GM12878 (cell line): ENCODE data around the gene LDLRAD3. TPM values are rescaled to one million over a fixed set of nuclear protein-coding genes. Genes with fewer than 3 reads are reported as not detected.

Source experiments
- ATAC-seq: fragments of 200-7000 bp; cut with Tn5 transposase; 3 replicates; pipeline ENCODE4 v1.9.1; 2020; ENCODE audit warnings: mild to moderate bottlenecking, moderate library complexity
- BruUV-seq: library from RNA; stranded (reverse); fragments of 400-500 nt; replicated peaks from 2 replicates; lab custom pipeline; 2021; lab: Mats Ljungman, UMichigan
- CTCF ChIA-PET: fragments of 300-600 bp; sonication (Branson Sonifier 250); formaldehyde crosslinking; extraction: SDS; loops from one replicate; lab custom pipeline; 2021; ENCODE audit warnings: inconsistent platforms; lab: Yijun Ruan, JAX
- POLR2A ChIA-PET: fragments of 350-600 bp; formaldehyde crosslinking; extraction: SDS; loops from one replicate; lab custom pipeline; 2021; ENCODE audit warnings: inconsistent platforms; lab: Charles Lee
- RAD21 ChIA-PET: fragments of 300-600 bp; sonication (Branson Sonifier 250); formaldehyde crosslinking; loops from one replicate; lab custom pipeline; 2023; ENCODE audit warnings: antibody characterized with exemption; ENCODE audit not compliant: unreplicated experiment; lab: Charles Lee
- SMC1A ChIA-PET: fragments of 300-600 bp; sonication (Branson Sonifier 250); formaldehyde crosslinking; loops from one replicate; lab custom pipeline; 2023; ENCODE audit not compliant: unreplicated experiment, uncharacterized antibody; lab: Charles Lee
- DNase-seq: peaks from one replicate; pipeline ENCODE4 v3.0.0-alpha.2; 2011; ENCODE audit warnings: low read depth, low spot score
- FAIRE-seq: peaks from 3 replicates; lab custom pipeline; 2011; peaks lifted over from hg19 to GRCh38; lab: Jason Lieb, UNC
- H2AFZ ChIP-seq: 2 replicates; pipeline ENCODE4 v1.6.0; 2011; ENCODE audit warnings: low read depth, low read length, control low read depth; ENCODE audit not compliant: control insufficient read depth
- H3K27ac ChIP-seq: 2 replicates; pipeline ENCODE4 v1.5.1; 2011; ENCODE audit warnings: control low read depth; ENCODE audit not compliant: control insufficient read depth, insufficient read depth
- H3K27me3 ChIP-seq, 2 experiments: replicated peaks in 1 of 2; 2 replicates each; pipeline versions ENCODE4 v1.6.0 to v1.6.1; 2011; ENCODE audit warnings: low read length in 1 of 2; ENCODE audit not compliant: control insufficient read depth in 2 of 2, insufficient read depth in 2 of 2
- H3K36me3 ChIP-seq, 2 experiments: 2 replicates each; pipeline ENCODE4 v1.5.1; 2011; ENCODE audit warnings: low read length in 1 of 2; ENCODE audit not compliant: control insufficient read depth in 2 of 2, insufficient read depth in 2 of 2
- H3K4me1 ChIP-seq: 2 replicates; pipeline ENCODE4 v1.6.1; 2011; ENCODE audit warnings: mild to moderate bottlenecking, low read length, moderate library complexity, mixed read lengths; ENCODE audit not compliant: control insufficient read depth, insufficient read depth
- H3K4me2 ChIP-seq: 2 replicates; pipeline ENCODE4 v1.6.0; 2011; ENCODE audit warnings: control low read depth; ENCODE audit not compliant: control insufficient read depth, insufficient read depth
- H3K4me3 ChIP-seq: fragments of 200-600 bp; sonication (generic); 2 replicates; pipeline ENCODE4 v1.5.1; 2016
- H3K79me2 ChIP-seq: 2 replicates; pipeline ENCODE4 v1.6.0; 2011; ENCODE audit warnings: low read length; ENCODE audit not compliant: control insufficient read depth, insufficient read depth
- H3K9ac ChIP-seq: 2 replicates; pipeline ENCODE4 v1.8.0; 2011; ENCODE audit warnings: low read length, control low read depth, mixed read lengths; ENCODE audit not compliant: control insufficient read depth, insufficient read depth
- H3K9me3 ChIP-seq: replicated peaks from 3 replicates; pipeline ENCODE4 v1.5.1; 2011; ENCODE audit warnings: mild to moderate bottlenecking, low read length; ENCODE audit not compliant: control insufficient read depth, insufficient read depth
- H4K20me1 ChIP-seq: 2 replicates; pipeline ENCODE4 v1.6.0; 2011; ENCODE audit not compliant: control insufficient read depth, insufficient read depth
- ASH2L ChIP-seq: fragments of 300-600, 200-600 bp; sonication (generic); IDR thresholded peaks from 2 replicates; pipeline ENCODE4 v1.6.1; 2017; ENCODE audit warnings: low read depth, mild to moderate bottlenecking, borderline replicate concordance
- ESRRA ChIP-seq: IDR thresholded peaks from 2 replicates; pipeline ENCODE4 v1.6.1; 2012; ENCODE audit warnings: mild to moderate bottlenecking, low read length, improper control_type of control experiment
- KAT2A ChIP-seq: conservative IDR thresholded peaks from 2 replicates; pipeline ENCODE4 v1.6.1; 2011; ENCODE audit warnings: low read depth, low read length; ENCODE audit not compliant: control insufficient read depth
- PAX5 ChIP-seq: IDR thresholded peaks from 2 replicates; pipeline ENCODE4 v1.6.1; 2011; ENCODE audit warnings: low read depth, low read length, borderline replicate concordance
- PML ChIP-seq: IDR thresholded peaks from 2 replicates; pipeline ENCODE4 v1.6.1; 2012; ENCODE audit warnings: low read length, inconsistent platforms
- RFX5 ChIP-seq: IDR thresholded peaks from 2 replicates; pipeline ENCODE4 v1.6.1; 2011; ENCODE audit warnings: low read depth, low read length, improper control_type of control experiment
- ZNF622 ChIP-seq: fragments of 450-650 bp; IDR thresholded peaks from 2 replicates; pipeline ENCODE4 v1.6.1; 2017; ENCODE audit warnings: mild to moderate bottlenecking, inconsistent platforms
- WGBS: methylation state at CpG from one replicate; pipeline ENCODE4 v1.1.6; 2016; ENCODE audit warnings: low lambda C conversion rate; ENCODE audit not compliant: insufficient replicate concordance, insufficient coverage; ENCODE audit errors: missing lambda C conversion rate; 5-methylcytosine and 5-hydroxymethylcytosine counted together
- in situ Hi-C: fragments of 300-500 bp; cut with MboI; formaldehyde crosslinking; loops from 9 replicates; pipeline ENCODE4 v1.14.3; 2018; ENCODE audit warnings: mixed read lengths
- intact Hi-C: fragments of 100-400 bp; cut with micrococcal nuclease; formaldehyde crosslinking; loops from one replicate; pipeline ENCODE4 v1.14.2; 2022; ENCODE audit not compliant: unreplicated experiment
- polyA plus RNA-seq, 11 experiments: library from polyadenylated mRNA; depleted of rRNA in 4 of 11; unstranded in 6 of 11; stranded (reverse) in 5 of 11; fragments of >200 nt; fragmentation: Nextera tagmentation in 4 of 11; fragmentation: Illumina TruSeq in 1 of 11; extraction: Ambion mirVana in 4 of 11; extraction: Trizol in 1 of 11; gene quantifications; 1 replicate in 1 of 11; 2 replicates in 10 of 11; pipeline versions ENCODE4 v1.2.1 to v1.2.3, GENCODE V29; 2011 to 2016; ENCODE audit warnings: inconsistent platforms in 2 of 11, missing spikeins in 2 of 11, low read depth in 1 of 11
- total RNA-seq, 4 experiments: library from RNA; depleted of rRNA in 3 of 4; stranded (reverse); fragments of >200 nt in 3 of 4; fragmentation: Illumina TruSeq in 1 of 4; extraction: Trizol in 1 of 4; gene quantifications; 2 replicates each; pipeline versions ENCODE4 v1.2.1 to v1.2.3, GENCODE V29; 2013 to 2021
- TF ChIP-seq, protein P1 (sequence below): fragments of 450-650 bp; formaldehyde crosslinking; IDR thresholded peaks from 2 replicates; pipeline ENCODE4 v1.4.0; 2020; ENCODE audit warnings: mild to moderate bottlenecking, moderate library complexity
- TF ChIP-seq, protein P2 (sequence below): fragments of 450-650 bp; IDR thresholded peaks from 2 replicates; pipeline ENCODE4 v1.6.1; 2014; ENCODE audit warnings: mild to moderate bottlenecking
- TF ChIP-seq, protein P3 (sequence below): fragments of 450-650 bp; IDR thresholded peaks from 2 replicates; pipeline ENCODE4 v1.6.1; 2018; ENCODE audit warnings: mild to moderate bottlenecking, low read depth, moderate library complexity; ENCODE audit not compliant: partially characterized antibody
- TF ChIP-seq, protein P4 (sequence below): fragments of 450-650 bp; IDR thresholded peaks from 2 replicates; pipeline ENCODE4 v1.6.1; 2016; ENCODE audit warnings: mild to moderate bottlenecking
- TF ChIP-seq, protein P5 (sequence below): IDR thresholded peaks from 2 replicates; pipeline ENCODE4 v1.6.1; 2012; ENCODE audit warnings: low read depth, low read length, improper control_type of control experiment
- TF ChIP-seq, protein P6 (sequence below): IDR thresholded peaks from 2 replicates; pipeline ENCODE4 v1.6.1; 2011; ENCODE audit warnings: borderline replicate concordance, low read depth, mild to moderate bottlenecking, moderate library complexity, mixed read lengths, low read length; ENCODE audit not compliant: insufficient read depth; ENCODE audit errors: extremely low read length

Gene LDLRAD3
- total and polyA plus RNA-seq, 10 of the 15 experiments (the other 5 are each of a cell fraction or from before 2014, with no cell fraction given), result 2.5 to 17.2 (median 10.7) TPM

DNA sequence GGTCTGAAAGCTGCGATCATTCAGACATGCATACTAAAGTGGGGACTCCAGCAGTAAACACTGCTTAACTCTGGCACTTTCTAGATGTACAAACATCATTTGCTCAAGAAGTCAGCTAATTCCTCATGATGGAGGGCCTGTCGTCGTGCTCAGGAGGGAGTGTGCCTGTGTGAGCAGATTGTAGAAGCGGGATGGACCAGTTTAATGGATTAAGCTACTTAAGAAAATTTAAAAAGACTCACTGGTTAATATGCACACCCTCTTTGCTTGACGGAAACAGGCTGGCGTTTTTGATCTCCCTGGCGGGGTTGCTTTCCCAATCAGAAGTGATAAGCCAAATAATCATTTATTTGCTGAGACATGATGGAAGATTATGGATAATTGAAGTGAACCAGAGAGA lies 79.0 kb downstream of the LDLRAD3 start:
- Histone ChIP-seq H3K9me3 (no peaks in the 10 kb centered on the region; the same call in 2 of the 3 replicates), H3K9ac (no peak overlapping the region), H3K27ac (no peak overlapping the region), H3K79me2 (no peaks in the 10 kb centered on the region), H3K36me3 (no peaks in the 10 kb centered on the region), H3K4me2 (no peak overlapping the region), H4K20me1 (no peaks in the 10 kb centered on the region), H3K4me3 (no peak overlapping the region), H2AFZ (no peak overlapping the region), H3K4me1 (no peaks in the 10 kb centered on the region), H3K27me3 (peaks cover 0 to 3% of the 10 kb centered on the region in 2 experiments; a peak in 2 of 4 replicates)
- ChIA-PET SMC1A (interaction anchor here (0.7 to 2.1 kb wide), 3 partner anchors 20 to 201 kb away, joined by 3 to 4 read pairs (median 3); no protein-coding TSS in a partner anchor), POLR2A (no interaction called here), RAD21 (interaction anchor here (1.0 to 1.2 kb wide), 2 partner anchors 18 to 201 kb away, joined by 3 to 6 read pairs; no protein-coding TSS in a partner anchor), CTCF (interaction anchor here (0.6 to 2.5 kb wide), 5 partner anchors 19 to 1930 kb away, joined by 3 to 10 read pairs (median 3); no protein-coding TSS in a partner anchor)
- DNase-seq (no peak), ATAC-seq (no peak), FAIRE-seq (no peak)
- intact Hi-C loops, result no loop called here
- WGBS, result 33% methylated on average over 7 of the region's 7 CpGs
- in situ Hi-C loops, result no loop called here
- no TSS peak for BruUV-seq
- TF ChIP-seq ASH2L, result no peak
- TF ChIP-seq, protein P1, sequence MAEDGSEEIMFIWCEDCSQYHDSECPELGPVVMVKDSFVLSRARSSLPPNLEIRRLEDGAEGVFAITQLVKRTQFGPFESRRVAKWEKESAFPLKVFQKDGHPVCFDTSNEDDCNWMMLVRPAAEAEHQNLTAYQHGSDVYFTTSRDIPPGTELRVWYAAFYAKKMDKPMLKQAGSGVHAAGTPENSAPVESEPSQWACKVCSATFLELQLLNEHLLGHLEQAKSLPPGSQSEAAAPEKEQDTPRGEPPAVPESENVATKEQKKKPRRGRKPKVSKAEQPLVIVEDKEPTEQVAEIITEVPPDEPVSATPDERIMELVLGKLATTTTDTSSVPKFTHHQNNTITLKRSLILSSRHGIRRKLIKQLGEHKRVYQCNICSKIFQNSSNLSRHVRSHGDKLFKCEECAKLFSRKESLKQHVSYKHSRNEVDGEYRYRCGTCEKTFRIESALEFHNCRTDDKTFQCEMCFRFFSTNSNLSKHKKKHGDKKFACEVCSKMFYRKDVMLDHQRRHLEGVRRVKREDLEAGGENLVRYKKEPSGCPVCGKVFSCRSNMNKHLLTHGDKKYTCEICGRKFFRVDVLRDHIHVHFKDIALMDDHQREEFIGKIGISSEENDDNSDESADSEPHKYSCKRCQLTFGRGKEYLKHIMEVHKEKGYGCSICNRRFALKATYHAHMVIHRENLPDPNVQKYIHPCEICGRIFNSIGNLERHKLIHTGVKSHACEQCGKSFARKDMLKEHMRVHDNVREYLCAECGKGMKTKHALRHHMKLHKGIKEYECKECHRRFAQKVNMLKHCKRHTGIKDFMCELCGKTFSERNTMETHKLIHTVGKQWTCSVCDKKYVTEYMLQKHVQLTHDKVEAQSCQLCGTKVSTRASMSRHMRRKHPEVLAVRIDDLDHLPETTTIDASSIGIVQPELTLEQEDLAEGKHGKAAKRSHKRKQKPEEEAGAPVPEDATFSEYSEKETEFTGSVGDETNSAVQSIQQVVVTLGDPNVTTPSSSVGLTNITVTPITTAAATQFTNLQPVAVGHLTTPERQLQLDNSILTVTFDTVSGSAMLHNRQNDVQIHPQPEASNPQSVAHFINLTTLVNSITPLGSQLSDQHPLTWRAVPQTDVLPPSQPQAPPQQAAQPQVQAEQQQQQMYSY (CRISPR knock-in tag), result no peak
- TF ChIP-seq, protein P2, sequence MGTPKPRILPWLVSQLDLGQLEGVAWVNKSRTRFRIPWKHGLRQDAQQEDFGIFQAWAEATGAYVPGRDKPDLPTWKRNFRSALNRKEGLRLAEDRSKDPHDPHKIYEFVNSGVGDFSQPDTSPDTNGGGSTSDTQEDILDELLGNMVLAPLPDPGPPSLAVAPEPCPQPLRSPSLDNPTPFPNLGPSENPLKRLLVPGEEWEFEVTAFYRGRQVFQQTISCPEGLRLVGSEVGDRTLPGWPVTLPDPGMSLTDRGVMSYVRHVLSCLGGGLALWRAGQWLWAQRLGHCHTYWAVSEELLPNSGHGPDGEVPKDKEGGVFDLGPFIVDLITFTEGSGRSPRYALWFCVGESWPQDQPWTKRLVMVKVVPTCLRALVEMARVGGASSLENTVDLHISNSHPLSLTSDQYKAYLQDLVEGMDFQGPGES, result no peak
- no peak for TF ChIP-seq KAT2A
- TF ChIP-seq, protein P3, sequence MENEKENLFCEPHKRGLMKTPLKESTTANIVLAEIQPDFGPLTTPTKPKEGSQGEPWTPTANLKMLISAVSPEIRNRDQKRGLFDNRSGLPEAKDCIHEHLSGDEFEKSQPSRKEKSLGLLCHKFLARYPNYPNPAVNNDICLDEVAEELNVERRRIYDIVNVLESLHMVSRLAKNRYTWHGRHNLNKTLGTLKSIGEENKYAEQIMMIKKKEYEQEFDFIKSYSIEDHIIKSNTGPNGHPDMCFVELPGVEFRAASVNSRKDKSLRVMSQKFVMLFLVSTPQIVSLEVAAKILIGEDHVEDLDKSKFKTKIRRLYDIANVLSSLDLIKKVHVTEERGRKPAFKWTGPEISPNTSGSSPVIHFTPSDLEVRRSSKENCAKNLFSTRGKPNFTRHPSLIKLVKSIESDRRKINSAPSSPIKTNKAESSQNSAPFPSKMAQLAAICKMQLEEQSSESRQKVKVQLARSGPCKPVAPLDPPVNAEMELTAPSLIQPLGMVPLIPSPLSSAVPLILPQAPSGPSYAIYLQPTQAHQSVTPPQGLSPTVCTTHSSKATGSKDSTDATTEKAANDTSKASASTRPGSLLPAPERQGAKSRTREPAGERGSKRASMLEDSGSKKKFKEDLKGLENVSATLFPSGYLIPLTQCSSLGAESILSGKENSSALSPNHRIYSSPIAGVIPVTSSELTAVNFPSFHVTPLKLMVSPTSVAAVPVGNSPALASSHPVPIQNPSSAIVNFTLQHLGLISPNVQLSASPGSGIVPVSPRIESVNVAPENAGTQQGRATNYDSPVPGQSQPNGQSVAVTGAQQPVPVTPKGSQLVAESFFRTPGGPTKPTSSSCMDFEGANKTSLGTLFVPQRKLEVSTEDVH, result no peak
- TF ChIP-seq, protein P4, sequence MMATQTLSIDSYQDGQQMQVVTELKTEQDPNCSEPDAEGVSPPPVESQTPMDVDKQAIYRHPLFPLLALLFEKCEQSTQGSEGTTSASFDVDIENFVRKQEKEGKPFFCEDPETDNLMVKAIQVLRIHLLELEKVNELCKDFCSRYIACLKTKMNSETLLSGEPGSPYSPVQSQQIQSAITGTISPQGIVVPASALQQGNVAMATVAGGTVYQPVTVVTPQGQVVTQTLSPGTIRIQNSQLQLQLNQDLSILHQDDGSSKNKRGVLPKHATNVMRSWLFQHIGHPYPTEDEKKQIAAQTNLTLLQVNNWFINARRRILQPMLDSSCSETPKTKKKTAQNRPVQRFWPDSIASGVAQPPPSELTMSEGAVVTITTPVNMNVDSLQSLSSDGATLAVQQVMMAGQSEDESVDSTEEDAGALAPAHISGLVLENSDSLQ, result no peak
- TF ChIP-seq, protein P5, sequence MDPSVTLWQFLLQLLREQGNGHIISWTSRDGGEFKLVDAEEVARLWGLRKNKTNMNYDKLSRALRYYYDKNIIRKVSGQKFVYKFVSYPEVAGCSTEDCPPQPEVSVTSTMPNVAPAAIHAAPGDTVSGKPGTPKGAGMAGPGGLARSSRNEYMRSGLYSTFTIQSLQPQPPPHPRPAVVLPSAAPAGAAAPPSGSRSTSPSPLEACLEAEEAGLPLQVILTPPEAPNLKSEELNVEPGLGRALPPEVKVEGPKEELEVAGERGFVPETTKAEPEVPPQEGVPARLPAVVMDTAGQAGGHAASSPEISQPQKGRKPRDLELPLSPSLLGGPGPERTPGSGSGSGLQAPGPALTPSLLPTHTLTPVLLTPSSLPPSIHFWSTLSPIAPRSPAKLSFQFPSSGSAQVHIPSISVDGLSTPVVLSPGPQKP, result no peak
- TF ChIP-seq PML, result no peak
- no peak for TF ChIP-seq ZNF622
- TF ChIP-seq, protein P6, sequence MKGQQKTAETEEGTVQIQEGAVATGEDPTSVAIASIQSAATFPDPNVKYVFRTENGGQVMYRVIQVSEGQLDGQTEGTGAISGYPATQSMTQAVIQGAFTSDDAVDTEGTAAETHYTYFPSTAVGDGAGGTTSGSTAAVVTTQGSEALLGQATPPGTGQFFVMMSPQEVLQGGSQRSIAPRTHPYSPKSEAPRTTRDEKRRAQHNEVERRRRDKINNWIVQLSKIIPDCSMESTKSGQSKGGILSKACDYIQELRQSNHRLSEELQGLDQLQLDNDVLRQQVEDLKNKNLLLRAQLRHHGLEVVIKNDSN, result no peak
- no peak for TF ChIP-seq RFX5
- no peak for TF ChIP-seq ESRRA
- no peak for TF ChIP-seq PAX5
